Uterus (tissue), 4 donors: ENCODE measurements around the gene SPATA31C1. TPM values are rescaled to one million over a fixed set of nuclear protein-coding genes. Genes with fewer than 3 reads are reported as not detected.
"Not testable (repeated sequence)": the region's sequence is repeated elsewhere in the genome, so short reads cannot be mapped to it uniquely, and the experiment has no call there.

ENCODE experiments used
- DNase-seq, 2 donors: peaks; one replicate each; pipeline ENCODE4 v3.0.0-alpha.2; 2019 to 2020
- H3K27ac ChIP-seq, 2 donors: fragments of 200-600 bp; sonication (generic); 1 replicate in 1 of 2; 2 replicates in 1 of 2; pipeline ENCODE4 v1.5.1; 2016 to 2018
- H3K27me3 ChIP-seq, 2 donors: fragments of 200-600 bp; sonication (generic); one replicate each; pipeline ENCODE4 v1.5.1; 2018 to 2019; ENCODE audit warnings: control low read depth in 1 of 2
- H3K36me3 ChIP-seq, 2 donors: fragments of 200-600 bp; sonication (generic); one replicate each; pipeline ENCODE4 v1.5.1; 2019; ENCODE audit warnings: control low read depth in 1 of 2
- H3K4me1 ChIP-seq, 2 donors: fragments of 200-600 bp; sonication (generic); one replicate each; pipeline ENCODE4 v1.5.1; 2018 to 2019; ENCODE audit warnings: control low read depth in 1 of 2
- H3K4me3 ChIP-seq, 2 donors: fragments of 200-600 bp; sonication (generic); 1 replicate in 1 of 2; 2 replicates in 1 of 2; pipeline ENCODE4 v1.5.1; 2018 to 2019; ENCODE audit warnings: mild to moderate bottlenecking in 1 of 2
- H3K9me3 ChIP-seq, 2 donors: fragments of 200-600 bp; sonication (generic); one replicate each; pipeline ENCODE4 v1.5.1; 2019; ENCODE audit warnings: control low read depth in 1 of 2
- CTCF ChIP-seq, 4 experiments: fragments of 200-600 bp in 2 of 4; fragments of 450-650 bp in 2 of 4; sonication (generic) in 2 of 4; IDR thresholded peaks; one replicate each; pipeline ENCODE4 v1.5.1; 2016 to 2019; ENCODE audit warnings: antibody characterized with exemption in 4 of 4, mild to moderate bottlenecking in 2 of 4, moderate library complexity in 1 of 4
- POLR2A ChIP-seq, 2 donors: fragments of 450-650 bp; IDR thresholded peaks; one replicate each; pipeline ENCODE4 v1.6.1; 2016; ENCODE audit warnings: antibody characterized with exemption in 2 of 2, mild to moderate bottlenecking in 1 of 2, moderate library complexity in 1 of 2
- intact Hi-C: fragments of 100-400 bp; cut with DNase I; formaldehyde crosslinking; loops from one replicate; pipeline ENCODE4 v1.15.1; 2023; ENCODE audit warnings: low total_unique reads
- total RNA-seq, 4 donors: library from RNA; depleted of rRNA in 3 of 4; stranded (reverse); fragments of >200 nt in 3 of 4; gene quantifications; one replicate each; pipeline versions ENCODE4 v1.1.0 to v1.2.4, GENCODE V29; 2014 to 2023
- donor health status: DM: yes; HTN: yes; CAD: no.

SPATA31C1 gene
- under 1 TPM in 1 of 4 donors, not detected in 3; 0.21 TPM for total RNA-seq

GRCh38 chr9:87917662-87918061 is at the start of gene SPATA31C1:
Gene SPATA31C1 (plus strand): TSS chr9:87917962.
- H3K27me3 ChIP-seq, H3K27ac ChIP-seq, H3K9me3 ChIP-seq, DNase-seq, H3K4me3 ChIP-seq, intact Hi-C loops, H3K4me1 ChIP-seq, H3K36me3 ChIP-seq: not testable (repeated sequence)

- intact Hi-C loops: no loop called here
- DNase-seq: no peak
- H3K27me3 ChIP-seq: no peaks in the 10 kb centered on the region
These were observed 49.6 kb upstream of the SPATA31C1 start for GRCh38 chr9:87868175-87868574.

GRCh38 chr9:87868635-87869034 is 49.1 kb upstream of the SPATA31C1 start:
- Histone ChIP-seq H3K4me3 (no peak overlapping the region), H3K27ac (no peak overlapping the region), H3K27me3 (no peaks in the 10 kb centered on the region), H3K4me1 (no peaks in the 10 kb centered on the region), H3K9me3 (no peaks in the 10 kb centered on the region), H3K36me3 (no peaks in the 10 kb centered on the region)
- TF ChIP-seq POLR2A (IDR thresholded peaks at IDR 0.05) (no peak), CTCF (IDR thresholded peaks at IDR 0.05) (no peak)
- no peak for DNase-seq
- intact Hi-C loops: no loop called here

More at GRCh38 chr9:87868175-87868574, 49.6 kb upstream of the SPATA31C1 start:
- no peak overlapping the region for H3K4me3 ChIP-seq
- no peak overlapping the region for H3K27ac ChIP-seq
- no peaks in the 10 kb centered on the region for H3K36me3 ChIP-seq
- H3K4me1 ChIP-seq: no peaks in the 10 kb centered on the region
- TF ChIP-seq POLR2A (IDR thresholded peaks at IDR 0.05): no peak
- no peak for TF ChIP-seq CTCF (IDR thresholded peaks at IDR 0.05)
- no peaks in the 10 kb centered on the region for H3K9me3 ChIP-seq

GRCh38 chr9:87869082-87869481 is 48.7 kb upstream of the SPATA31C1 start:
- no peaks in the 10 kb centered on the region for H3K9me3 ChIP-seq
- no peaks in the 10 kb centered on the region for H3K36me3 ChIP-seq
- intact Hi-C loops: no loop called here
- no peak for DNase-seq
- no peak overlapping the region for H3K4me3 ChIP-seq
- H3K4me1 ChIP-seq: no peaks in the 10 kb centered on the region
- H3K27ac ChIP-seq: no peak overlapping the region
- no peaks in the 10 kb centered on the region for H3K27me3 ChIP-seq
- no peak for TF ChIP-seq POLR2A (IDR thresholded peaks at IDR 0.05)
- no peak for TF ChIP-seq CTCF (IDR thresholded peaks at IDR 0.05)

- DNase-seq: no peak
These were observed 46.2 kb upstream of the SPATA31C1 start for GRCh38 chr9:87871425-87872078.

GRCh38 chr9:87872079-87872624 is 45.6 kb upstream of the SPATA31C1 start:
- TF ChIP-seq CTCF (IDR thresholded peaks at IDR 0.05): no peak
- TF ChIP-seq POLR2A (IDR thresholded peaks at IDR 0.05): no peak
- Histone ChIP-seq H3K9me3 (no peaks in the 10 kb centered on the region), H3K27me3 (no peaks in the 10 kb centered on the region), H3K36me3 (no peaks in the 10 kb centered on the region), H3K4me1 (no peaks in the 10 kb centered on the region), H3K4me3 (no peak overlapping the region), H3K27ac (no peak overlapping the region)
- DNase-seq: no peak
- intact Hi-C loops: no loop called here

More at GRCh38 chr9:87871425-87872078, 46.2 kb upstream of the SPATA31C1 start:
- H3K4me1 ChIP-seq: no peaks in the 10 kb centered on the region
- no peaks in the 10 kb centered on the region for H3K36me3 ChIP-seq
- intact Hi-C loops: no loop called here
- TF ChIP-seq POLR2A (IDR thresholded peaks at IDR 0.05): no peak
- H3K27me3 ChIP-seq: no peaks in the 10 kb centered on the region
- H3K9me3 ChIP-seq: no peaks in the 10 kb centered on the region
- H3K27ac ChIP-seq: no peak overlapping the region
- H3K4me3 ChIP-seq: no peak overlapping the region
